ENCODE measurements around the gene GRIK4.

GRIK4 gene

DNA sequence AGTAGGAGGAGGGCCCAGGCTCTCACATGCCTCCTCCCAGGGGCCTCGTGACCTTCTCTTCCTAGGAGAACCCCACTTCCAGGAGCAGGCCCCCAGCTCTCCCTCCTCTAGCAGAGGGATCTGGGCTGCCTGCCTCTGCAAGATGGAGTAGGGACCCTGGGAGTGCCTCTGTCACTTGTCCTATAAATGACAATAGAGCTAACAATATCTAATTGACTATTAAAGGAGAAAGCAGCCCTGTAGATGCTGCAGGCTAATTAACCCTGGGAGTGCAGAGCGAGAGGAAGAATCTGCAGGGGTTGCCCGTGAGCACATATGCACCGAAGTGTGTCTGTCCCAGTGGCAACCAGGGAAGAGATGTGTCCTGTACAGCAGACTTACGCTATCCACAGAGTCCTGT is 184.4 kb downstream of the GRIK4 start:
- no peaks in the 10 kb centered on the region for H3K36me3 ChIP-seq (ENCODE audit: control insufficient read depth, insufficient read depth, low read length)
- WGBS, 2 experiments, result 81 to 85% methylated on average over 5 of the region's 5 CpGs
- no peaks in the 10 kb centered on the region for H3K27me3 ChIP-seq (ENCODE audit: control insufficient read depth, insufficient read depth, low read length, poor library complexity, severe bottlenecking)
- H3K4me1 ChIP-seq (ENCODE audit: control insufficient read depth, insufficient read depth, low read length), result no peaks in the 10 kb centered on the region
- H3K27ac ChIP-seq (ENCODE audit: insufficient read depth, low read depth, low read length, poor library complexity, severe bottlenecking), result no peak overlapping the region
- H3K4me3 ChIP-seq (ENCODE audit: insufficient read depth, low read depth, low read length), result no peak overlapping the region
- H3K9me3 ChIP-seq (ENCODE audit: control insufficient read depth, low read length), result no peaks in the 10 kb centered on the region

GRCh38 chr11:120696597-120697218 is 185.2 kb downstream of the GRIK4 start:
- no peaks in the 10 kb centered on the region for H3K4me1 ChIP-seq (ENCODE audit: control insufficient read depth, insufficient read depth, low read length)
- no peaks in the 10 kb centered on the region for H3K36me3 ChIP-seq (ENCODE audit: control insufficient read depth, insufficient read depth, low read length)
- WGBS, 2 experiments, result 85 to 91% methylated on average over 11 of the region's 11 CpGs
- H3K9me3 ChIP-seq (ENCODE audit: control insufficient read depth, low read length), result no peaks in the 10 kb centered on the region
- no peaks in the 10 kb centered on the region for H3K27me3 ChIP-seq (ENCODE audit: control insufficient read depth, insufficient read depth, low read length, poor library complexity, severe bottlenecking)
- no peak overlapping the region for H3K4me3 ChIP-seq (ENCODE audit: insufficient read depth, low read depth, low read length)
- no peak overlapping the region for H3K27ac ChIP-seq (ENCODE audit: insufficient read depth, low read depth, low read length, poor library complexity, severe bottlenecking)

GRCh38 chr11:120698918-120699317 is 187.4 kb downstream of the GRIK4 start:
- H3K9me3 ChIP-seq (ENCODE audit: control insufficient read depth, low read length), result no peaks in the 10 kb centered on the region
- H3K27me3 ChIP-seq (ENCODE audit: control insufficient read depth, insufficient read depth, low read length, poor library complexity, severe bottlenecking), result no peaks in the 10 kb centered on the region
- no peak overlapping the region for H3K27ac ChIP-seq (ENCODE audit: insufficient read depth, low read depth, low read length, poor library complexity, severe bottlenecking)
- no peak overlapping the region for H3K4me3 ChIP-seq (ENCODE audit: insufficient read depth, low read depth, low read length)
- H3K36me3 ChIP-seq (ENCODE audit: control insufficient read depth, insufficient read depth, low read length), result no peaks in the 10 kb centered on the region
- WGBS, 2 experiments, result 88 to 93% methylated on average over 6 of the region's 6 CpGs
- no peaks in the 10 kb centered on the region for H3K4me1 ChIP-seq (ENCODE audit: control insufficient read depth, insufficient read depth, low read length)

DNA sequence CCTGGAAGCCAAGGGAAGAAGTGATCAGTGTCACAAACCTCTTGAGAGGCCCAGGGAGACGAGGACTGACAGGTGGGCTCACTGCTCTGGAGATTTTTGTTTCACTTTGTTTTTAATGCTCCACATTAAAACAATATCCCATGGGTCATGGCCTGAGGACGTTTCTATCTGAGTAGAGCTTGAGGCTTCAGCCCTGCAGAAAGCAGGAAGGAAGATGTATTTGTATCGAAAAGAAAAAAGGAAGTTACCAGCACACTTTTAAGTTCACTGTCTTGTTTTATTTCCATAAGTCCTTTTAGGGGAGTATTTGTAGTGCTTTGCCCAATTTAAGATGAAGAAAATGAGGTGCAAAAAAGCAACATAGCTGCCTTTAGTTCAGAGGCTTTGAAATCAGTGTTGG is 191.1 kb downstream of the GRIK4 start:
- WGBS, 2 experiments, result 75 to 97% methylated on average over 3 of the region's 3 CpGs
- no peaks in the 10 kb centered on the region for H3K36me3 ChIP-seq (ENCODE audit: control insufficient read depth, insufficient read depth, low read length)
- no peaks in the 10 kb centered on the region for H3K4me1 ChIP-seq (ENCODE audit: control insufficient read depth, insufficient read depth, low read length)
- no peaks in the 10 kb centered on the region for H3K27me3 ChIP-seq (ENCODE audit: control insufficient read depth, insufficient read depth, low read length, poor library complexity, severe bottlenecking)
- no peaks in the 10 kb centered on the region for H3K9me3 ChIP-seq (ENCODE audit: control insufficient read depth, low read length)
- no peak overlapping the region for H3K27ac ChIP-seq (ENCODE audit: insufficient read depth, low read depth, low read length, poor library complexity, severe bottlenecking)
- H3K4me3 ChIP-seq (ENCODE audit: insufficient read depth, low read depth, low read length), result no peak overlapping the region

DNA sequence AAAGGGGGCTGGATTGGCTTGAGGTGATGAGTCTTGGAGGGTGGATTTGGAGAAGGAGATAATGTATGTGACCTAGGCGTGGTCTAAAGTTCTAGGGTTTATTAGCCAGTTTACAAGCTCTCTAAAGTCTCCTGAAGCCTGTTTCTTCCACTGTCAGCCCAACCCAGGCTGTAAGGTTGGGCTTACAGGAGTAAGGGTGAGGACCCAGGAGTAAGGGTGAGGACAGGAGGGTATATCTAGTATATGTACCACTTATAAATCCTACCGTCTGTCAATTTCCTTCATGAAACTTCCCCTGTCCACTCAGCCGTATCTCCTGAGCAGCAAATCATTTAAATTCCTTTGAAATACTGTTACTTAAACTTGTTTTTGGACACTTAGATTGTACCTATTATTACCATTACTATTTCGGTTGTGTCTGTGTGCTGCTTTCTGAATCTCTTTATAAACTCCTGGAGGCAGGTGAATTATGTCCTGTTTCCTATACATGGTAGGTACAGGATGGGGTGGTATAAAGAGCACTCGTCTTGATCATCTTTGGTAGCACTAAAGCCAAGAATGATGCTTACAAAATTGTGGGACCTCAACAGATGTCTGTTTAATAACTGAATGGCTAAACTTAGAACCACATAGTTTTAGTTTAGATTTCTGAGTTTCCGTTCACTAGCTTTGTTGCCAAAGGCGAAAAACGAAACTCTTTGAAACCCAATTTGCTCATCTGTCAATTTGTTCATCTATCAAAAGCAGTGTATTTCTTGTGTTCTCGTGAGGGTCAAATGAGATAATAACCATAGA is 192.0 kb downstream of the GRIK4 start:
- no peaks in the 10 kb centered on the region for H3K27me3 ChIP-seq (ENCODE audit: control insufficient read depth, insufficient read depth, low read length, poor library complexity, severe bottlenecking)
- H3K4me1 ChIP-seq (ENCODE audit: control insufficient read depth, insufficient read depth, low read length), result no peaks in the 10 kb centered on the region
- no peaks in the 10 kb centered on the region for H3K36me3 ChIP-seq (ENCODE audit: control insufficient read depth, insufficient read depth, low read length)
- WGBS, 2 experiments, result 94 to 95% methylated on average over 9 of the region's 9 CpGs
- H3K4me3 ChIP-seq (ENCODE audit: insufficient read depth, low read depth, low read length), result no peak overlapping the region
- no peak overlapping the region for H3K27ac ChIP-seq (ENCODE audit: insufficient read depth, low read depth, low read length, poor library complexity, severe bottlenecking)
- no peaks in the 10 kb centered on the region for H3K9me3 ChIP-seq (ENCODE audit: control insufficient read depth, low read length)

DNA sequence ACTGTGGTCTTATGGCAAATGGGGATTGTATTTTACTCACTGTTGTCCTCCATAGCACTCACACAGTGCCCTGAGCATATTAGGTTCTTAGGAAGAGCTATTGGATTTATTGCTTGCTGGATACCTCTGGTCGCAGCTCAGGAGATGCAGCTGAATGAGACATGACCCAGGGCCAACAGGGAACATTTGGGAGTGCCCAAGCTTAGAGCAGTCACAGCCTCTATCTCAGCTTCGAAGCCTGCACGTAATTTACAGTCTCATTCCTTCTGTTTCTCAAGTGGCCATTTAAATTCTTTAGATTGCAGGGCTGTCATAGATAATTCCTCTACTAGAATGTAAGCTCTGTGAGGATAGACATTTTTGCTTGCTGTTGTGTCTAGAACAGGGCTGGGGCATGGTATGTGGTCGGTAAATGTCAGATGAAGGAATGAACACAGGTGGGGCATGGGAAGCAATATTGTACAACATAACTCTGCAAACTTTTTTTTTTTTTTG is 192.8 kb downstream of the GRIK4 start:
- Histone ChIP-seq H3K4me3 (ENCODE audit: insufficient read depth, low read depth, low read length) (no peak overlapping the region), H3K27ac (ENCODE audit: insufficient read depth, low read depth, low read length, poor library complexity, severe bottlenecking) (no peak overlapping the region), H3K27me3 (ENCODE audit: control insufficient read depth, insufficient read depth, low read length, poor library complexity, severe bottlenecking) (peaks cover 4% of the 10 kb centered on the region), H3K4me1 (ENCODE audit: control insufficient read depth, insufficient read depth, low read length) (no peaks in the 10 kb centered on the region), H3K36me3 (ENCODE audit: control insufficient read depth, insufficient read depth, low read length) (no peaks in the 10 kb centered on the region), H3K9me3 (ENCODE audit: control insufficient read depth, low read length) (no peaks in the 10 kb centered on the region)
- 93 to 94% methylated on average over 4 of the region's 4 CpGs for WGBS, 2 experiments

- Histone ChIP-seq H3K4me3 (ENCODE audit: insufficient read depth, low read depth, low read length) (no peak overlapping the region), H3K27ac (ENCODE audit: insufficient read depth, low read depth, low read length, poor library complexity, severe bottlenecking) (no peak overlapping the region), H3K4me1 (ENCODE audit: control insufficient read depth, insufficient read depth, low read length) (peaks cover 10% of the 10 kb centered on the region), H3K9me3 (ENCODE audit: control insufficient read depth, low read length) (no peaks in the 10 kb centered on the region), H3K36me3 (ENCODE audit: control insufficient read depth, insufficient read depth, low read length) (no peaks in the 10 kb centered on the region), H3K27me3 (ENCODE audit: control insufficient read depth, insufficient read depth, low read length, poor library complexity, severe bottlenecking) (peaks cover 16% of the 10 kb centered on the region)
- 95 to 96% methylated on average over 5 of the region's 5 CpGs for whole genome bisulfite sequencing, 2 experiments
Measured at GRCh38 chr11:120706257-120706656, 194.7 kb downstream of the GRIK4 start.

GRCh38 chr11:120707098-120707497 is 195.6 kb downstream of the GRIK4 start:
- WGBS, 2 experiments, result 84 to 93% methylated on average over 4 of the region's 4 CpGs
- peaks cover 14% of the 10 kb centered on the region for H3K4me1 ChIP-seq (ENCODE audit: control insufficient read depth, insufficient read depth, low read length)
- no peaks in the 10 kb centered on the region for H3K9me3 ChIP-seq (ENCODE audit: control insufficient read depth, low read length)
- no peak overlapping the region for H3K27ac ChIP-seq (ENCODE audit: insufficient read depth, low read depth, low read length, poor library complexity, severe bottlenecking)
- peaks cover 23% of the 10 kb centered on the region for H3K27me3 ChIP-seq (ENCODE audit: control insufficient read depth, insufficient read depth, low read length, poor library complexity, severe bottlenecking)
- no peaks in the 10 kb centered on the region for H3K36me3 ChIP-seq (ENCODE audit: control insufficient read depth, insufficient read depth, low read length)
- H3K4me3 ChIP-seq (ENCODE audit: insufficient read depth, low read depth, low read length), result no peak overlapping the region

DNA sequence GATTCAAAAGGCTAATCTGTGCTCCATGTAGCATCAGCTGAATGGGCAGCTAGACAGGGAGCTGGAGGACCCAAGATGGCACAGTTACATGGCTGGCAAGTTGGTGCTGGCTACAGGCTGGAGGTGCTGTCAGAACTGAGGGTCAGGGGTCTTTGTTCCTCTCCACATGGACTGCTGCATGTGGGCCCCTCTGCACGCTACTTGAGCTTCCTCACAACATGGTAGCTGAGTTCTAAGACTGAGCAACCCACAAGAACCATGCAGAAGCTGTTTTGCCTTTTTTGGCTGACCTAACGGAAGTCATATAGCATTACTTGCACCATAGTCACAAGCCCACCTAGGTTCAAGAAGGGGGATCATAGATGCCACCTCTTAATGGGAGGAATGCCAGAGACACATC is 196.1 kb downstream of the GRIK4 start:
- peaks cover 14% of the 10 kb centered on the region for H3K4me1 ChIP-seq (ENCODE audit: control insufficient read depth, insufficient read depth, low read length)
- H3K27ac ChIP-seq (ENCODE audit: insufficient read depth, low read depth, low read length, poor library complexity, severe bottlenecking), result no peak overlapping the region
- 93 to 95% methylated on average over 2 of the region's 2 CpGs for WGBS, 2 experiments
- H3K36me3 ChIP-seq (ENCODE audit: control insufficient read depth, insufficient read depth, low read length), result no peaks in the 10 kb centered on the region
- H3K4me3 ChIP-seq (ENCODE audit: insufficient read depth, low read depth, low read length), result no peak overlapping the region
- peaks cover 27% of the 10 kb centered on the region for H3K27me3 ChIP-seq (ENCODE audit: control insufficient read depth, insufficient read depth, low read length, poor library complexity, severe bottlenecking)
- H3K9me3 ChIP-seq (ENCODE audit: control insufficient read depth, low read length), result no peaks in the 10 kb centered on the region

GRCh38 chr11:120708511-120709183 is 197.1 kb downstream of the GRIK4 start:
- H3K36me3 ChIP-seq (ENCODE audit: control insufficient read depth, insufficient read depth, low read length), result no peaks in the 10 kb centered on the region
- peaks cover 31% of the 10 kb centered on the region for H3K27me3 ChIP-seq (ENCODE audit: control insufficient read depth, insufficient read depth, low read length, poor library complexity, severe bottlenecking)
- no peaks in the 10 kb centered on the region for H3K9me3 ChIP-seq (ENCODE audit: control insufficient read depth, low read length)
- H3K4me1 ChIP-seq (ENCODE audit: control insufficient read depth, insufficient read depth, low read length), result peaks cover 14% of the 10 kb centered on the region
- no peak overlapping the region for H3K4me3 ChIP-seq (ENCODE audit: insufficient read depth, low read depth, low read length)
- WGBS, 2 experiments, result 85 to 88% methylated on average over 11 of the region's 11 CpGs
- no peak overlapping the region for H3K27ac ChIP-seq (ENCODE audit: insufficient read depth, low read depth, low read length, poor library complexity, severe bottlenecking)
